ENCODE measurements around the gene ADGRV1. TPM values are rescaled to one million over a fixed set of nuclear protein-coding genes. Genes with fewer than 3 reads are reported as not detected.
"Not testable (repeated sequence)": the region's sequence is repeated elsewhere in the genome, so short reads cannot be mapped to it uniquely, and the experiment has no call there.

ADGRV1 gene
- total RNA-seq, 4 donors from 2014 or later, result 2.5 to 7.5 (median 4.5) TPM

DNA sequence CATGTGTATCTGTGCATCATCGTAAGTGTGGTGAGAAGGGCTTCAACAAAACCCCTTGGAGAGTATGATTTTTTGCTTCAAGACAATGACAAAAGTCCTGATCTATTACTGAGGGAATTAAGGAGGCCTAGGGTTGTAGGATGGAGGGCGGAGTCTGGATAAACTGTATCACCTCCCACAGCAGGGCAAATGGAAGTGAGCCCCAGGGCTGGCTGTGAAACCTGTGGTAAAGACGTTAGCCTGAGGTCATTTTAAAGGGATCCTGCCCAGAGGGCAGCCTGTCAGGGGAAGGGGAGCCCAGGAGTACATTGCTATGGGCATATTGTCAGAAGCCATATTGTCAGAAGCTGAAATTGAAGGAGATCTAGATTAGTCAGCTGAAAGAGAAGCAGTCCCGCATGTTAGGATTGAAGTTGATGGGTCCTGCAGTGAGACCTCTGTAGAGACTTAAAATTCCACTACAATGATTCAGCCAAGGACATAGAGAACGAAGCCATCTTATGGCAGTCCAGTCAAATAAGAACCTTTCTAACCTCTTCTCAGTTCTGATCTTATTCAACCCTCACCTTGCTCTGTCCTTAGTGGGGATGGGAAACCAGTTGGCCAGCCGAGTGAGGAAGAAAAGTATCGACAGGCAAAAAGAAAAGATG lies 26.9 kb downstream of the ADGRV1 start:
- 78% methylated on average over 7 of the region's 7 CpGs for WGBS
- Histone ChIP-seq H3K36me3 (no peaks in the 10 kb centered on the region), H3K27me3 (peaks cover 4% of the 10 kb centered on the region), H3K4me1 (no peaks in the 10 kb centered on the region), H3K27ac (no peak overlapping the region), H3K4me3 (no peak overlapping the region), H3K9me3 (no peaks in the 10 kb centered on the region)
- no peak for TF ChIP-seq EP300 (IDR thresholded peaks at IDR 0.05)
- TF ChIP-seq POLR2AphosphoS5 (IDR thresholded peaks at IDR 0.05), result no peak
- TF ChIP-seq POLR2A (IDR thresholded peaks at IDR 0.05), result no peak
- no peak for TF ChIP-seq CTCF (IDR thresholded peaks at IDR 0.05)
- DNase-seq (ENCODE audit: low spot score in 2 of 2), result no peak

DNA sequence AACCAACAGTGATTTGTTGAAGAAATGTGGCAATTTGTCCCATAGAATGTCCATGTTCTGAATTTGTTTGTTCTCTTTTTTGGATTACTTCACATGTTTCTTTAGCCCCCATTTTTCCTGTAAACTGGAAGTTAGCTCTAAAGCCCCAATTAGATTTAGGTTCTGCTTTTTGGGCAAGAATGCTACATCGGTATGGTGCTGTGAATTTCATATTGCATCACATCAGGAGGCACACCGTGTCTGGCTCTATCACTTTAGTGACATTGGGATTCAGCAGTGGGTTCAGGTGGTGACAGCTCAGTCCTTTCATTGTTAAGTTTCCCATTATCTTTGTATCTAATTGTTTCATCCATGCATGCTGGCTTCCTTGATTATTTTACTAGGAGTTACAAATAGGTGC lies 27.9 kb downstream of the ADGRV1 start:
- Histone ChIP-seq H3K4me3 (no peak overlapping the region), H3K27ac (no peak overlapping the region), H3K4me1 (no peaks in the 10 kb centered on the region), H3K36me3 (no peaks in the 10 kb centered on the region), H3K27me3 (peaks cover 4% of the 10 kb centered on the region), H3K9me3 (no peaks in the 10 kb centered on the region)
- WGBS, result 92% methylated on average over 2 of the region's 2 CpGs
- DNase-seq (ENCODE audit: low spot score in 2 of 2), result no peak
- TF ChIP-seq POLR2A (IDR thresholded peaks at IDR 0.05), result no peak
- TF ChIP-seq POLR2AphosphoS5 (IDR thresholded peaks at IDR 0.05), result no peak
- no peak for TF ChIP-seq CTCF (IDR thresholded peaks at IDR 0.05)
- no peak for TF ChIP-seq EP300 (IDR thresholded peaks at IDR 0.05)

- H3K4me3 ChIP-seq, result no peak overlapping the region
- WGBS, result 86% methylated on average over 3 of the region's 3 CpGs
- TF ChIP-seq EP300 (IDR thresholded peaks at IDR 0.05) (no peak), CTCF (IDR thresholded peaks at IDR 0.05) (no peak), POLR2AphosphoS5 (IDR thresholded peaks at IDR 0.05) (no peak), POLR2A (IDR thresholded peaks at IDR 0.05) (no peak)
- no peak for DNase-seq (ENCODE audit: low spot score in 2 of 2)
- H3K27me3 ChIP-seq, result peaks cover 4% of the 10 kb centered on the region
- no peak overlapping the region for H3K27ac ChIP-seq
- H3K9me3 ChIP-seq, result peaks cover 3% of the 10 kb centered on the region
- H3K36me3 ChIP-seq, result no peaks in the 10 kb centered on the region
- H3K4me1 ChIP-seq, result no peaks in the 10 kb centered on the region
These were observed 31.6 kb downstream of the ADGRV1 start for GRCh38 chr5:90590170-90590569.

DNA sequence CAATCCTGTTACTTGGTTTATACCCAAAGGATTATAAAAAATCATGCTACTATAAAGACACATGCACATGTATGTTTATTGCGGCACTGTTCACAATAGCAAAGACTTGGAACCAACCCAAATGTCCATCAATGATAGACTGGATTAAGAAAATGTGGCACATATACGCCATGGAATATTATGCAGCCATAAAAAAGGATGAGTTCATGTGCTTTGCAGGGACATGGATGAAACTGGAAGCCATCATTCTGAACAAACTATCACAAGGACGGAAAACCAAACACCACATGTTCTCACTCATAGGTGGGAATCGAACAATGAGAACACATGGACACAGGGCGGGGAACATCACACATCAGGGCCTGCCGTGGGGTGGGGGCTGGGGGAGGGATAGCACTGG lies 34.5 kb downstream of the ADGRV1 start:
- not testable (repeated sequence) for H3K27me3 ChIP-seq; H3K36me3 ChIP-seq; H3K4me3 ChIP-seq; H3K4me1 ChIP-seq; H3K27ac ChIP-seq; DNase-seq (ENCODE audit: low spot score in 2 of 2); H3K9me3 ChIP-seq
- WGBS, result 96% methylated on average over 6 of the region's 6 CpGs

DNA sequence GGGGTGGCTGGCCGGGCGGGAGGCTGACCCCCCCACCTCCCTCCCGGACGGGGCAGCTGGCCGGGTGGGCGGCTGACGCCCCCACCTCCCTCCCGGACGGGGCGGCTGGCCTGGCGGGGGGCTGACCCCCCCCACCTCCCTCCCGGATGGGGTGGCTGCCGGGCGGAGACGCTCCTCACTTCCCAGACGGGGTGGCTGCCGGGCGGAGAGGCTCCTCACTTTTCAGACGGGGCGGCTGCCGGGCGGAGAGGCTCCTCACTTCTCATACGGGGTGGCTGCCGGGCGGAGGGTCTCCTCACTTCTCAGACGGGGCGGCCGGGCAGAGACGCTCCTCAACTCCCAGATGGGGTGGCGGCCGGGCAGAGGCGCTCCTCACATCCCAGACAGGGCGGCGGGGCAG lies 37.2 kb downstream of the ADGRV1 start:
- not testable (repeated sequence) for H3K4me3 ChIP-seq; H3K36me3 ChIP-seq; DNase-seq (ENCODE audit: low spot score in 2 of 2); H3K4me1 ChIP-seq; H3K27me3 ChIP-seq; H3K27ac ChIP-seq; H3K9me3 ChIP-seq
- WGBS, result no CpG with 5 or more reads among the region's 34 CpGs

DNA sequence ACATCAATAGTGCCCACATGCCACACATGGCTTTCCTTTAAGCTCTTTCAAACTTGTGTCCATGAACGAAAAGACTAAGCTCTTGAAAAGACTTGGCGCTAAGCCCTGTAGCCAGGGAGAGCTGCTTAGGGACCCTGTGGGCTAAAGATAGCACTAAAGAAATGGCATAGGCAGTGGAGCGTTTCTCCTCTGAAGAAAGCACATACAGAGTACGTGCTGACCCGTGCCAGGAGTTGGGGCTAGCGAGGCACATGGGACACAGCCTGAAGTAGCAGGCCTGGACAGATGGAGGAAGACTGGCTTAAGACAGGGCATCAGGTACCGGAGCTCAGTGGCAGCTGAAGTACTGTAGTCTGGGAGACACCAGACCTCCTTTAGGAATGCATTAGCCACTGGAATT lies 39.7 kb downstream of the ADGRV1 start:
- no peaks in the 10 kb centered on the region for H3K4me1 ChIP-seq
- H3K4me3 ChIP-seq, result no peak overlapping the region
- 84% methylated on average over 7 of the region's 7 CpGs for WGBS
- H3K36me3 ChIP-seq, result no peaks in the 10 kb centered on the region
- no peak overlapping the region for H3K27ac ChIP-seq
- TF ChIP-seq POLR2A (IDR thresholded peaks at IDR 0.05), result no peak
- no peak for TF ChIP-seq CTCF (IDR thresholded peaks at IDR 0.05)
- TF ChIP-seq EP300 (IDR thresholded peaks at IDR 0.05), result no peak
- TF ChIP-seq POLR2AphosphoS5 (IDR thresholded peaks at IDR 0.05), result no peak
- H3K9me3 ChIP-seq, result peaks cover 2% of the 10 kb centered on the region
- DNase-seq (ENCODE audit: low spot score in 2 of 2), result no peak
- H3K27me3 ChIP-seq, result no peaks in the 10 kb centered on the region

- H3K9me3 ChIP-seq; DNase-seq (ENCODE audit: low spot score in 2 of 2); H3K27me3 ChIP-seq; H3K4me1 ChIP-seq; H3K27ac ChIP-seq; H3K4me3 ChIP-seq; H3K36me3 ChIP-seq: not testable (repeated sequence)
- WGBS, result 95% methylated on average over 3 of the region's 3 CpGs
These were observed 41.7 kb downstream of the ADGRV1 start for GRCh38 chr5:90600307-90600706.
